Measurements from ENCODE around the gene PPP2R3C. TPM values are rescaled to one million over a fixed set of nuclear protein-coding genes. Genes with fewer than 3 reads are reported as not detected.
"Not testable (repeated sequence)": the region's sequence is repeated elsewhere in the genome, so short reads cannot be mapped to it uniquely, and the experiment has no call there.

The PPP2R3C gene
- total RNA-seq, 6 donors from 2014 or later: 14.6 to 26.2 (median 21.1) TPM

- Histone ChIP-seq H3K27ac (no peak overlapping the region), H3K4me3 (no peak overlapping the region), H3K27me3 (no peaks in the 10 kb centered on the region), H3K4me1 (peaks cover 13 to 16% (median 14%) of the 10 kb centered on the region in 4 donors), H3K9me3 (no peaks in the 10 kb centered on the region), H3K36me3 (no peaks in the 10 kb centered on the region)
- TF ChIP-seq POLR2AphosphoS5 (IDR thresholded peaks at IDR 0.05): no peak
- TF ChIP-seq CTCF (IDR thresholded peaks at IDR 0.05): no peak
- no peak for TF ChIP-seq EP300 (IDR thresholded peaks at IDR 0.05)
- no peak for TF ChIP-seq POLR2A (IDR thresholded peaks at IDR 0.05)
- DNase-seq: no peak
- 93 to 94% methylated on average over 2 of the region's 2 CpGs for WGBS, 2 donors
- no peak for ATAC-seq (ENCODE audit: low FRiP score in 2 of 2)
Observed at GRCh38 chr14:35043046-35043445, 78.7 kb downstream of the PPP2R3C start.

GRCh38 chr14:35042632-35043031 is 79.2 kb downstream of the PPP2R3C start:
- Histone ChIP-seq H3K36me3 (no peaks in the 10 kb centered on the region), H3K27ac (no peak overlapping the region), H3K27me3 (no peaks in the 10 kb centered on the region), H3K4me3 (no peak overlapping the region), H3K4me1 (peaks cover 10 to 12% (median 11%) of the 10 kb centered on the region in 4 donors), H3K9me3 (no peaks in the 10 kb centered on the region)
- 90 to 97% methylated on average over 3 of the region's 3 CpGs for WGBS, 2 donors
- DNase-seq (no peak), ATAC-seq (ENCODE audit: low FRiP score in 2 of 2) (no peak)
- TF ChIP-seq EP300 (IDR thresholded peaks at IDR 0.05): no peak
- no peak for TF ChIP-seq POLR2AphosphoS5 (IDR thresholded peaks at IDR 0.05)
- no peak for TF ChIP-seq POLR2A (IDR thresholded peaks at IDR 0.05)
- no peak for TF ChIP-seq CTCF (IDR thresholded peaks at IDR 0.05)

- peaks cover 0 to 16% (median 14%) of the 10 kb centered on the region in 4 donors for H3K9me3 ChIP-seq
- not testable (repeated sequence) for H3K4me3 ChIP-seq; H3K36me3 ChIP-seq; H3K27me3 ChIP-seq; ATAC-seq (ENCODE audit: low FRiP score in 2 of 2); H3K27ac ChIP-seq; H3K4me1 ChIP-seq
- WGBS, 2 donors: 94 to 100% methylated on average over 1 to 11 of the region's 17 CpGs
- peak in 1 of 2 donors; percentile 60 for DNase-seq
Observed at GRCh38 chr14:35038312-35038711, 83.5 kb downstream of the PPP2R3C start.

Other genes with a start within 250 kb of the PPP2R3C start
- gene BAZ1A, start 246.6 kb downstream of the PPP2R3C start, total RNA-seq: 10 to 100 TPM; 27.6 to 44.3 (median 36.6) TPM
- 10 to 100 TPM; 19.0 to 99.1 (median 45.9) TPM for gene SRP54, start 139.0 kb downstream of the PPP2R3C start, total RNA-seq
- 100 to 1,000 TPM in 3 of 6 donors, 10 to 100 TPM in 3; 88.5 to 221 (median 116) TPM for gene FAM177A1, start 75.7 kb downstream of the PPP2R3C start, total RNA-seq
- gene PRORP, start 562 bp upstream of the PPP2R3C start, total RNA-seq: 10 to 100 TPM; 19.0 to 43.3 (median 30.2) TPM
- 100 to 1,000 TPM in 4 of 6 donors, 10 to 100 TPM in 2; 63.9 to 213 (median 162) TPM for gene PSMA6, start 170.4 kb upstream of the PPP2R3C start, total RNA-seq

Measured in upper lobe of left lung (tissue), 6 donors.